GM18909 (cell line): ENCODE results near the gene PSMB10.
A peak's percentile ranks its signal among the peaks of the same experiment; 100 is the strongest.
"Not testable (repeated sequence)": the region's sequence is repeated elsewhere in the genome, so short reads cannot be mapped to it uniquely, and the experiment has no call there.

Experiments
- ATAC-seq: cut with Tn5 transposase; IDR thresholded peaks from one replicate; pipeline ENCODE4 v1.9.1; 2021; ENCODE audit warnings: mild to moderate bottlenecking; ENCODE audit not compliant: unreplicated experiment, poor library complexity

Gene PSMB10

GRCh38 chr16:67936124-67936879 is at the start of gene PSMB10:
PSMB10 (minus strand) TSS chr16:67936850; CDS start chr16:67936749, 101 bp downstream.
- peak; percentile 1 for ATAC-seq

- no peak for ATAC-seq
Observed at GRCh38 chr16:67982011-67982696, 45.5 kb upstream of the PSMB10 start.

- ATAC-seq, result no peak
Observed at GRCh38 chr16:67979955-67980678, 43.5 kb upstream of the PSMB10 start, which contains the start of gene DPEP3. DPEP3 (minus strand) TSS chr16:67980499; CDS start chr16:67980380, 119 bp downstream.

DNA sequence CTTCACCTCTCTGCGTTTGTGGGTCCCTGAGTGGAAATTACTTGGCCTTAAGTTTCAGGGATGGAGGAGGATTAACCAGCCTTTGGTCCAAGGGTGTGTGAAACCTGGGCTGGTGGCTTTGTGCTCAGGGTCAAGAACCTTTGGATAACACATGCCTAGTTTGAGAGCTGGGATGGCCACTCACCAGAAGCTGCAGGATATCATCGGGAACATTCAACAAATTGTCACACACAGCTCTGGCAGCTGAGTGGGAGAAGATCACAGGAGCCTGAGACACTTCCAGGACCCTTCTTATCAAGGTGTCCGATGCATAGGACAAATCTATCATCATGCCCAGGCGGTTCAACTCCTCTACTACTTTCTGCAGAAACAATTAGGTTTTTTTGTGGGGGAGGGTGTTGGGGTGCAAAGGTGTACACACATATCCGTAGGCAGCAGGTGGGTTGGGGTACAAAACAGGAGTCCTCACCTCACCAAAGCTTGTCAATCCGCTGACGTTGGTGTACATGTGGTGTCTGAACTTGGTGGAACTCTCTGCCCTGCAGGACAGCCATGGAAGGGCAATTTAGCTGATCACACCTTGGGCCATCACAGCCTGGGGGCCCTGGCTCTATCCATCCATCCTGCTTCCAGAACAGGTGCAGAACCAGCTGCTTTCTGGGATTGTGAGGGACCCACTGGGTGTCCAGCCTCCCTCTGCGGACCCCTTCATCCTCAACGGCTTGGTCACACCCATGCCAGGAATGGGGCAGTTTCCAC is 41.0 kb upstream of the PSMB10 start:
- no peak for ATAC-seq

DNA sequence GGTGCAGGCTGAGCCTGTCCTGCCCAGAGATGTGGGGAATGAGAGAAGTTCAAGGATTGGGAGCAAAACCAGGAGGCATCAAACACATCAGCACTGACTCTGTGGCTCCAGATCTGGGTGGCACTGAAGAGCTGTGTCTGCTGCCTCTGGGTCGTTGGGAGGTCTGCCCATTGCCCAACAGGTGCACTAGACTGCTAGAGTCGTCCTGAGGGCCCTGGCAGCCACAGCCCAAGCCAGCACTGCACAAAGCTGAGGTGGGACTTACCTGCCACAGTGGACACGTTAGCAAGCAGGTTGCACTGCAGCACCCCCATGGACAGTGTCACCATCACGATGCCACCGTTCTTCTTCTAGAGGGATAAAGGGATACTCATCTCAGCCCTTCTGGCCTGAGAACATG is 40.4 kb upstream of the PSMB10 start:
- no peak for ATAC-seq

DNA sequence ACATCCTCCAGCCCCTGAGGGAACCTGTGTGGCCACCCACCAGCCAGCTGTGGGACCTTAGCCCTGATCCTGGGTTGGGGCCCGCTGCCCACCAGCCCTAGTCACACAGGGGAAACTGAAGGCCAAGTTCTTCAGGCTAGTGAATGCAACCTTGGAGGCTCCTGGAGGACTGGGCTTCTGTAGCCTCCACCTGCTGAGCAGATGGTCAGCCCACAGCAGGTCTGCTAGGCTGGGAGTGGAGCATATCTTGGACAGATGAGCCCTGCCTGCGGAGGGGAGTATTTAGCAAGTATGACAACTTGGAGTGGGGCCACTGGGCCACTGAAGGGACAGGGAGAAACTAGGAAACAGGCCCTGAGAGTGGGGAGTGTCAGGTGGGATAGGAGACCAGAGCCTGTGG is 39.6 kb upstream of the PSMB10 start:
- no peak for ATAC-seq

DNA sequence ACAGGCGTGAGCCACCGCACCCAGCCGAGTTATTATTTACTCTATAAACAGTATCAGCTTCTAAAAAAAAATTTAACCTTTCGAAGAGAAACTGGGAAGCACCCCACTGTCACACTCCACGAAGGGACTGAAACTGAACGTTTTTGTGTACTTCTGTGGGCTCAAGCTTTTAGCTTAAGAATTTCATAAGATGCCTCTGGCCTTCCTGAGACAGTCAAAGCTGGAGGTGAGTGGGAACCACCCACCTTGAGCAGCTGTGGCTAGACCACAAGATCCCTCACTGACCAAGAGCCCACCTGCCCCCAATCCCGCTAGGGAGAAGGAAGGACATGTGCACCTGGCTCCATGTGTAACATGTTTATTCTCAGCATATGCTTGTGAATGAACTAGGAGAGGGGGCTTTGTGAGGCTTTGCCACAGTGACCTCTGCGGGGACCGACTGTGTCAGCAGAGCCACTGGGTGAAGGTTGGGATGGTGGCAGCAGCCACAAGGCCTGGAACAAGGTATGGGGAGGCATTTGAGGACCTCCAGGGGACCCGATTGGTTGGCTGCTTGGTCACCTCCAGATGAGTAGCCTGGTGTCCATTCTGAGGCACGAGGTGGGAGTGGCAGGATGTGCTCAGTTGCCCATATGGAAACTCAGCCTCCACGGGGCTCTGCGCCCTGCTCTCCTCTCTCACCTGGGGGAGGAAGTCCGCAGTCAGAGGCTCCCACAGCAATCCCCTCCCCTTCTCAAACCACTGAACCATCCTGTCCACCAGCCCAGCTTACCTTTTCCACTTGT is 38.9 kb upstream of the PSMB10 start:
- ATAC-seq, result no peak

- not testable (repeated sequence) for ATAC-seq
Observed at GRCh38 chr16:67972285-67972684, 35.6 kb upstream of the PSMB10 start.

DNA sequence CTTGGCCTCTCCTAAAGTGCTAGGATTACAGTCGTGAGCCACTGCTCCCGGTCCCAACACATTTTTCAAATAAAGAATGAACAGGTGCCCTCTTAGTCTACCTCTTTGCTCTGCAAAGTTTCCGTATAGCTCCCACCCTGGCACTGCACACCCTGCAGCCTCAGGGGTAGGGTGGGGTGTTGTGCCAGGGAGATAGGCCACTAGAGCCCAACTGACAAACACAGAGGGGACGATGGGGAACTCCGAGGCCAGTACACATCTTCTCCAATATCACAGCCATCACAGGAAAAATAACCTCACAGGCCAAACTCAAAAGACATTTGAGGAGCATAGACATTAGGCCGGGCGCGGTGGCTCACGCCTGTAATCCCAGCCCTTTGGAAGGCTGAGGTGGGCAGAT is 34.5 kb upstream of the PSMB10 start:
- ATAC-seq, result no peak

GRCh38 chr16:67969254-67970039 is 32.8 kb upstream of the PSMB10 start:
- ATAC-seq, result peak; percentile 1

DNA sequence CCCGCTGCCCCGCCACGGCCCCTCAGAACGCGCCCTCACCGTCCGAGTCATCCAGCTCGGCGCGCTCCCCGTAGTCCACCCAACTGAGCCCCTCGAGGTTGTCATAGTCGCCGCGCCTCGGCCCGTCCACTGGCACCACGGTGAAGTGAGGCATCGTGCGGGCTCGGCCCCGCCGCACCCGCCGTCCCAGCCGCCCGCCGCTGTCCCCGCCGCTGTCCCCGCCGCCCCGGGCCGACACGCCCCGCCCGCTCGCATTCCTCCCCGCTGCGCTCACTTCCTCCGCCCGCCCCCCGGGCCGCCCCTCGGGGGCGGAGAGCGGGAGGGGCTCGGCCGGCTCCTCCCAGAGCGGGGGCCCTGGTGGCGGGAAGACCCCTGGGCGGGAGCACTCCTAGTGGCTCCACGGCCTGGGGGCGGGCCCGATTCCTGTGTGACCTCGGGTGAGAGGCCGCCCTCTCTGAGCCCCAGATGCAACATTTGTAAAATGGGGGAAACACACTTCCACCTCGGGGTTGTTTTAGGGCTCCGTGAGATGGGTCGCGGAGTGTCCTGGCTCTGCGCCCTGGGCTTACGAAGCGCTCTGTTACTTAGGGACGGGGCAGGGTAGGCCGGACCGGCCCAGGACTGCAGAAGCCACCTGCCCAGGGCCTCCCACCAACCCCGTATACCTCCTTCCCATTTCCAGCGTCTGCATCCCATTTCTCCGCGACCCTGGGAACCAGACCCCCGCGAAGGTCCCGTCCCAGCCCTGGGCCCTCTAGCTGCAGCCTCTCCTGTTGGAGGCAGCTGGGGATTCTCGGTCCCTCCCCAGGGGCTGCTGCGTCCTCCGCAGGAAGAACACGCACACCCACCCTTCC is 32.0 kb upstream of the PSMB10 start, which contains the start of gene SLC12A4:
SLC12A4 (minus strand) TSS at position 238 of the 854 bp plus-strand sequence; CDS start at position 154, 84 bp downstream.
- ATAC-seq, result peak; percentile 80

DNA sequence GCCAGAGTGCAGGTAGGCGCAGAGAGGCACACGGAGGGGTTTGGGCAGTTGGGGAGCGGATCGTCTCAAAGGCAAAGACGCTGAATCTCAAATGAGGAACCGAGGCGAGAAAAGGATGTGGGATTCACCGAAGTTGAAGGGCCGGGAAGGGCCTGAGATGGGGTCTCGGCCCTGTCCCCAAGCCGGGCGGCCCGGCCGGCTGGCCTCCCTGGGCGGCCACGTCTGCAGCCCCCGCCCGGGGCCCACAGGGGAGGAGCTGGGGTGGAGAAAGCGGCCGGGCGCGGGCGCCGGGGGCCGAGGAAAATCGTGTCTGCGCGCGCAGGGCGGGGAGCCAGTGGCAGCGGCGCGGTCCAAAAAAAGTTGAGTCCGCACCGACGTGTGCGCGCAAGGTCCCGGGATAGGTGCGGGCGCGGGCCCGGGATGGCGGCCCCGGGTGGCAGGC is 31.3 kb upstream of the PSMB10 start:
- ATAC-seq, result peak; percentile 29

DNA sequence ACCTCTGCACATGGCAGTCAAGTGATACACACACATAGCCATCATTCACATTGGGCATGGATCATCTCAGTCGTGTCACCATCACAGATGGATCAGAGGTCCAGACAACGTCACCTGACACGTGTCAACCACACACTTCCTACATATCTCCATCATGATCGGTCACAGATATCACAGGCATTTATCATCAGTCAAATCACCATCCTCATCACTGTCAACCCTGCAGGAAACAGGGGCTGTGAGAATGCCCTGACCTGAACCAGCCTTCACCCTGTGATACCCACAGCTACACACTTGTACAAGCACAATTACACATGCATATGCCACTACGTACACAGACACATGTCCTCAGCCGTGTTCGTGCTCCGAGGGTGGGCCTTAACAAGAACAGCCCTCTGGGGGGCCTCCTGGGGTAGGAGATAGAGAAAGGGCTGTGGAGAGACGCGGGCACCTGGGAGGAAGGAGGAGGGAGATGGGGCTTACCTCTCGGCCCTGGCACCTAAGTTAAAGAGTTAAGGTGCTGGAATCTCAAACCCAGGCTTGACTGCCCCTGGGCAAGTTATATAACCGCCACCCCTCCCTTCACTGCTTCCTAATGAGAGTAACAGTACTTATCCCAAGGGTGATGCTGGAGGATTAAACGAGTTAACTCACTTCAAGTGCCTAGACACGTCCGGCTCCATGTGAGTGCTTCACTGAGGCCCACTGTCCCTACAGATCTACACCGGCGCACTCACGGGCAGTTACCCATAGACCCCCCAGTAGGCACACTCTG is 30.7 kb upstream of the PSMB10 start:
- peak; percentile 3 for ATAC-seq

DNA sequence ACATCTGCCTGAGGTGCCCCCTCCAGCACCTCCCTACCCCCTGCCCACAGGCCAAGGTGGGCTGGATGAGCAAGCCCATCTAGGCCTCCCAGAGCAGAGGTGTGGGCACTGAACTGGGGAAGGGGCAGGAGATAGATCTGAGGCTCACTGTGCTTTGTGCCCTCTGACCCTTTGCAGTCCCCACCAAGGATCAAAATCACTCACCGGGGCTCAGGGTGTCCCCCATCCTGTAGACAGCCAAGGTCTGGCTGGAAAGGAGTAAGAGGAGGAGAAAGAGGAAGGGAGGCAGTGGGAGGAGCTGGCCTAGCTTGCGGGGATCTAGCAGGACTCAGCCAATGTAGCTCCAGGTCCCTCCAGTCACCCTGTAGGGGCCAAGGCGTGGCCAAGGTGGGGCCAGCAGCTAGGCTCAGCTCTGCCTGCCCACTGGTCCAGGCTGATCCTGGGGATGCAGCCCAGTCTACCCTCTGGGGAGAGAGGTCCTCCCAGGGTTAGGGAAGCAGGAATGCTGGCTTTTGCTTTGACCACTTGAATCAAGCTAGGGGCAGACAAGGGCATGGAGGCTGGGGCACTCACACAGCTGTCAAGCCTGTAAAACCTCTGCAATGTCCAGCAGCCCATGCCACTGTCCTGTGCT is 30.0 kb upstream of the PSMB10 start:
- ATAC-seq, result no peak

DNA sequence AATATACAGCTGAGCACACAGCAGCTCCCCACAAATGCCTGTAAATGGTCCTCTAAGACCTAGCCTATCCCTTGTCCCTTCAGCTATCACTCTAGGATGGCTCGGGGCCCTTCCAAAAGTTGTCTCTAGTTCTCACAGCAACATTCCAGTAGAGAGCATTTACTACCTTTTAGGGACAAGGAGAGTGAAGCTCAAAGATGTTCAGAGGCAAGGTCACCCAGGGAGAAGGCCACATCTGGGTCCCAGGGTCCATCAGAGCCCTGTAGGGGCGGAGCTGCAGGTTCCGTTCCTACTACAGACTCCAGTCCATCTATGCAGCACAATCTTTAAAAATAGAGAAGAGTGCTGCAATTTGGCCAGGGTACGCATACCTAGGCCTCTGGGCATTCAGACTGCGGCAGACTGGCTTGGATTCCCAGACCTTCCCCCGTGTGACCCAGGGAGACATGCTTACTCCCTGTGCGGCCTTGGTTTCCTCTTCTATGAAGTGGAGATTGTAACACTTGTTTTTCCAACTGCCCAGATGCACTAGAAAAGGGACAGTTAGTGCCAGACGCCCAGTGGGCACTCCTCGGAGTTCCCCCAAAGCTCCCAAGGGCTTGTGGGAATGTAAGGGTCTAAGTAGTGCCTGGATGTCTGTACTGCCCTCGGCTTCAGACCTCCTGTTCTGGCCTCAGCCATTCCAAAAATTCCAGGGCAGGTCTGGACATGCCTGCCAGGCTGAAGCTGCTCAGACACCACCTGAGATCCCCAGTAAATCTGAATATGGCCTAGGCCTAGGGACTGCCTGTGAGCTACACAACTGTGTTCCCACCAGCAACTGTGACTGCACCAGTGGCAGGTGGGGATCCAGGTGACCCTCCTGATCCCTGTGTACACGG is 29.3 kb upstream of the PSMB10 start:
- ATAC-seq, result no peak
